ENCODE measurements around the gene ZNF366. TPM values are rescaled to one million over a fixed set of nuclear protein-coding genes. Genes with fewer than 3 reads are reported as not detected.

Gene ZNF366
- total and polyA plus RNA-seq, 2 experiments from 2014 or later, result not detected

DNA sequence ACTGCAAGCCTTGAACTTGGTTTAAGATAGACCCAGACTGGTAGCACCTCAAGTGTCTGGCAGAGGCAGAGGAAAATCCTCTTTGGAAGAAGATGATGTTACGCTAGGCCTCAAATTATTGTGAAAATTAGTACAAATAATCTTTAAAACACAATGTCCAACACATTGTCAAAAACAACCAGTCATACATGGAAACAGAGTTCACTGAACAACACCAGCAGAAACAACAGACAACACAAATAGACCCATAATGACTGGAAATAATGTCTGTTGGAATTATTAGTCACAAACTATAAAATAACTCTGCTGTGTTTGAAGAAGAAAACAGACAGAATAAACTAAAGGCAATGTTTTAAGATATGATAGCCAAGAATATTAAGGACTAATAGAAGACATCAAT lies 15.4 kb upstream of the ZNF366 start:
- Histone ChIP-seq H3K27ac (no peak overlapping the region), H3K27me3 (no peaks in the 10 kb centered on the region)

GRCh38 chr5:72519111-72519510 lies 11.9 kb upstream of the ZNF366 start:
- no peaks in the 10 kb centered on the region for H3K36me3 ChIP-seq

More for the DNA sequence above, 15.4 kb upstream of the ZNF366 start:
- no peaks in the 10 kb centered on the region for H3K9me3 ChIP-seq (ENCODE audit: low read depth)
- DNase-seq (ENCODE audit: low read depth in 1 of 2, low spot score in 1 of 2), result no peak
- H3K36me3 ChIP-seq, result no peaks in the 10 kb centered on the region
- TF ChIP-seq, protein P1, sequence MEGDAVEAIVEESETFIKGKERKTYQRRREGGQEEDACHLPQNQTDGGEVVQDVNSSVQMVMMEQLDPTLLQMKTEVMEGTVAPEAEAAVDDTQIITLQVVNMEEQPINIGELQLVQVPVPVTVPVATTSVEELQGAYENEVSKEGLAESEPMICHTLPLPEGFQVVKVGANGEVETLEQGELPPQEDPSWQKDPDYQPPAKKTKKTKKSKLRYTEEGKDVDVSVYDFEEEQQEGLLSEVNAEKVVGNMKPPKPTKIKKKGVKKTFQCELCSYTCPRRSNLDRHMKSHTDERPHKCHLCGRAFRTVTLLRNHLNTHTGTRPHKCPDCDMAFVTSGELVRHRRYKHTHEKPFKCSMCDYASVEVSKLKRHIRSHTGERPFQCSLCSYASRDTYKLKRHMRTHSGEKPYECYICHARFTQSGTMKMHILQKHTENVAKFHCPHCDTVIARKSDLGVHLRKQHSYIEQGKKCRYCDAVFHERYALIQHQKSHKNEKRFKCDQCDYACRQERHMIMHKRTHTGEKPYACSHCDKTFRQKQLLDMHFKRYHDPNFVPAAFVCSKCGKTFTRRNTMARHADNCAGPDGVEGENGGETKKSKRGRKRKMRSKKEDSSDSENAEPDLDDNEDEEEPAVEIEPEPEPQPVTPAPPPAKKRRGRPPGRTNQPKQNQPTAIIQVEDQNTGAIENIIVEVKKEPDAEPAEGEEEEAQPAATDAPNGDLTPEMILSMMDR (IDR thresholded peaks at IDR 0.05; ENCODE audit: low read depth, low read length), result no peak
- H3K4me1 ChIP-seq (ENCODE audit: low read depth), result no peaks in the 10 kb centered on the region
- no peak overlapping the region for H3K4me3 ChIP-seq

DNA sequence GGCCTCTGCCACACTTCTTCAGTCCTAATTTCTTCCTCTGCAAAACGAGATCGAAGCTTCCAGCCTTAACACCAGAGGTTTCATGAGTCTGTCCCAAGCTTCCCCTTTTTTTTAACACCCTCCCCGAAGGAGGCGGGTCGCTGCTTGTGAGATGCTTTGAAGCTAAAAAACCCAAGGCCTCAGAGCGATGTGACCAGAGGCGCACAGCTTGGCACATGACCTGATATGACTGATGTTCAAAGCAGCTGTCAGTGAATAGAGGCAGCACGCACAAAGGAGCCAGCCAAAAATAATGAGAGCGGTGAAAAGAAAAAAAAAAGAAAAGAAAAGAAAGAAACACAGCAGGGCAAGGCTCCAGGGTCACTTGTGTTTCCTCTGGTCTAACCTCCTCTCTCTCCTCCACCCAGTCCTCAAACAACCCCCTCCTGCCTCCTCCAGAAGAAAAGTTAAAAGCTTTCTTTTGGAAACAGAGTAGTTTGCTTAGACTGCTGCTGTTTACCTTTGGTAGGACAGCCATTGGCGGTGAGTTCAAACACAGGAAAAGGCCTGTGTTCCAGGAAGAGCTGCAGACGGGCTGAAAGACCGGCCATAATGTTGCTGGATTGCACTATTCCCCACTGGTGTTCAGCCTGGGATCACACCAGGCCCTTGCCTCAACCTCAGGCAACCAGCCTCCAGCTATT lies 10.9 kb upstream of the ZNF366 start:
- H3K36me3 ChIP-seq, result no peaks in the 10 kb centered on the region
- H3K27ac ChIP-seq, result no peak overlapping the region
- no peaks in the 10 kb centered on the region for H3K9me3 ChIP-seq (ENCODE audit: low read depth)
- no peaks in the 10 kb centered on the region for H3K27me3 ChIP-seq
- H3K4me3 ChIP-seq, result no peak overlapping the region
- DNase-seq (ENCODE audit: low read depth in 1 of 2, low spot score in 1 of 2), result no peak
- TF ChIP-seq, protein P1 (IDR thresholded peaks at IDR 0.05; ENCODE audit: low read depth, low read length), result no peak
- no peaks in the 10 kb centered on the region for H3K4me1 ChIP-seq (ENCODE audit: low read depth)

More at GRCh38 chr5:72519111-72519510, 11.9 kb upstream of the ZNF366 start:
- TF ChIP-seq, protein P1 (IDR thresholded peaks at IDR 0.05; ENCODE audit: low read depth, low read length), result no peak
- H3K4me3 ChIP-seq, result no peak overlapping the region
- no peaks in the 10 kb centered on the region for H3K4me1 ChIP-seq (ENCODE audit: low read depth)
- no peak overlapping the region for H3K27ac ChIP-seq
- no peaks in the 10 kb centered on the region for H3K9me3 ChIP-seq (ENCODE audit: low read depth)
- DNase-seq (ENCODE audit: low read depth in 1 of 2, low spot score in 1 of 2), result no peak
- no peaks in the 10 kb centered on the region for H3K27me3 ChIP-seq

DNA sequence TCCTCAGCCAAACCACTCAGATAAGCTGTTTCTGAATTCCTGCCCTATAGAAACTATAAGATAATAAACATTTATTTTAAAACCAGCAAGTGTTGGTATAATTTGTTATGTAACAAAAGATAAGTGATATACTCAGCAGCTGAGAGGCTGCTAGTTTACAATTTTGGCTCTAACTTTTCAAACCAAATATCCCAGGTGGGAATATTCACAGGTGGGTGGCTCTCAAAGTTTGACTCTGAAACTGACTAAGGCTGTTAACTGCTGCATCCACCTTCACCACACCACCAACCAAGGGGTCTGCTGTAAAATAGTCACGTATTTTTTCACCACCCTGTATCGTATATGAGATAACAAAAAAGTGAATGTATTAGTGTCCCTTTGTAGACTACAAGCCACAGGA lies 9.7 kb upstream of the ZNF366 start:
- H3K4me1 ChIP-seq (ENCODE audit: low read depth), result no peaks in the 10 kb centered on the region
- no peaks in the 10 kb centered on the region for H3K27me3 ChIP-seq
- no peak overlapping the region for H3K4me3 ChIP-seq
- H3K9me3 ChIP-seq (ENCODE audit: low read depth), result no peaks in the 10 kb centered on the region
- TF ChIP-seq, protein P1 (IDR thresholded peaks at IDR 0.05; ENCODE audit: low read depth, low read length), result no peak
- H3K27ac ChIP-seq, result no peak overlapping the region
- DNase-seq (ENCODE audit: low read depth in 1 of 2, low spot score in 1 of 2), result no peak
- no peaks in the 10 kb centered on the region for H3K36me3 ChIP-seq

DNA sequence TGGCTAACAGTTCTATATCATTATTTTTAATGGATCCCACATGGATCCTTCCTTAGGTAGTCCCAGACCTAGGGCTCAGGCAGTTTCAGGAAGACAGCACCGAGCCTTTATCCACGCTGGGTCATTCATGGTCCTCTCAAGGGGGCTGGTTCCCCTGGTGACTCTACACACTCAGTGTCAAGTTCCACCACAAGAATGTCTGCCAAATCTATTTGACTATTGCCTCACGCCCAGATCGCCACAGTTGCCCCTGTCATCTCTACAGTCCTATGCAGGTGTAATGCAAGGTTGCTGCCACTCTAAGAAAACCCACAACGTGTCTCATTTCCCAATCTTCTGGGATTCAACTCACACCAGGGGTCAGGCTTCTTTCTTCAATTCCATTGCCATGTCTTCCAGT lies 8.0 kb upstream of the ZNF366 start:
- H3K9me3 ChIP-seq (ENCODE audit: low read depth), result no peaks in the 10 kb centered on the region
- no peaks in the 10 kb centered on the region for H3K36me3 ChIP-seq
- no peak overlapping the region for H3K27ac ChIP-seq
- no peak overlapping the region for H3K4me3 ChIP-seq
- TF ChIP-seq, protein P1 (IDR thresholded peaks at IDR 0.05; ENCODE audit: low read depth, low read length), result no peak
- no peaks in the 10 kb centered on the region for H3K27me3 ChIP-seq
- DNase-seq (ENCODE audit: low read depth in 1 of 2, low spot score in 1 of 2), result no peak
- no peaks in the 10 kb centered on the region for H3K4me1 ChIP-seq (ENCODE audit: low read depth)
